ENCODE data around the gene SAXO1.

DNA sequence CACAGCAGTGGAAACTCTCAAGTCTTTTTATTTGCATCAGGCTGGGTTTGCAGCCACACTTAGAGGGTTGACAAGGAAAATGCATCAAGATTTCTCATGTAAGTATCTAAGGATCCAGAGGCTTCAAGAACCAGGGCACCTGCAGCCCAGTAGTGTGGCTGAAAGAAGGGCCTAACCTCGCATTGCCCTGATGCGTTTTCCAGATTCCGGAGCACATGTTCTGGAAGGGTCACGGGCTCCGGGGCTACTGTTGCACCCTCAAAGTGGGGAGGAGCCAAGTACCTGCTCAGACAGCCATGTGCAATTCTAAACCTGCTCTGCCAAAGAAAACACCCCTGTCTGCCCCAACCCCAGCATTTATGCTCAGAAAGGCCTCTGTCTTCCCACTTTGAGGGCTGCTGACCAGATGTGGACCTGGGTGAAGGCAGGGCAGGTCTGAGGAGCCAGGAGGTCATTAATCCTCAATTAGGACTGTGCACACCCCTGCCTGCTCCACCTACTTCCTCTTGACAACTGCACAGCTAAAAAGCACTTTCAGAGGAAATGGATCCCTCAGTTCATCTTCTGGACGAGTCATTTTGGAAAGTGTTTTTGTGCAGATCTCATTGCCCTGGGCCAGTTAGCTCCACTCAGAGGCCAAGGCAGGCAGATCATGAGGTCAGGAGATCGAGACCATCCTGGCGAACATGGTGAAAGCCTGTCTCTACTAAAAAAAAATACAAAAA, 110.7 kb downstream of the SAXO1 start:
- TF ChIP-seq, protein P1, sequence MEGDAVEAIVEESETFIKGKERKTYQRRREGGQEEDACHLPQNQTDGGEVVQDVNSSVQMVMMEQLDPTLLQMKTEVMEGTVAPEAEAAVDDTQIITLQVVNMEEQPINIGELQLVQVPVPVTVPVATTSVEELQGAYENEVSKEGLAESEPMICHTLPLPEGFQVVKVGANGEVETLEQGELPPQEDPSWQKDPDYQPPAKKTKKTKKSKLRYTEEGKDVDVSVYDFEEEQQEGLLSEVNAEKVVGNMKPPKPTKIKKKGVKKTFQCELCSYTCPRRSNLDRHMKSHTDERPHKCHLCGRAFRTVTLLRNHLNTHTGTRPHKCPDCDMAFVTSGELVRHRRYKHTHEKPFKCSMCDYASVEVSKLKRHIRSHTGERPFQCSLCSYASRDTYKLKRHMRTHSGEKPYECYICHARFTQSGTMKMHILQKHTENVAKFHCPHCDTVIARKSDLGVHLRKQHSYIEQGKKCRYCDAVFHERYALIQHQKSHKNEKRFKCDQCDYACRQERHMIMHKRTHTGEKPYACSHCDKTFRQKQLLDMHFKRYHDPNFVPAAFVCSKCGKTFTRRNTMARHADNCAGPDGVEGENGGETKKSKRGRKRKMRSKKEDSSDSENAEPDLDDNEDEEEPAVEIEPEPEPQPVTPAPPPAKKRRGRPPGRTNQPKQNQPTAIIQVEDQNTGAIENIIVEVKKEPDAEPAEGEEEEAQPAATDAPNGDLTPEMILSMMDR (IDR thresholded peaks at IDR 0.05; ENCODE audit: low read depth, low read length), result no peak
- no peak for TF ChIP-seq EZH2phosphoT487 (IDR thresholded peaks at IDR 0.05; ENCODE audit: low read depth)

All from OCI-LY3 (cell line).